ENCODE measurements around the gene EN2.

The EN2 gene

DNA sequence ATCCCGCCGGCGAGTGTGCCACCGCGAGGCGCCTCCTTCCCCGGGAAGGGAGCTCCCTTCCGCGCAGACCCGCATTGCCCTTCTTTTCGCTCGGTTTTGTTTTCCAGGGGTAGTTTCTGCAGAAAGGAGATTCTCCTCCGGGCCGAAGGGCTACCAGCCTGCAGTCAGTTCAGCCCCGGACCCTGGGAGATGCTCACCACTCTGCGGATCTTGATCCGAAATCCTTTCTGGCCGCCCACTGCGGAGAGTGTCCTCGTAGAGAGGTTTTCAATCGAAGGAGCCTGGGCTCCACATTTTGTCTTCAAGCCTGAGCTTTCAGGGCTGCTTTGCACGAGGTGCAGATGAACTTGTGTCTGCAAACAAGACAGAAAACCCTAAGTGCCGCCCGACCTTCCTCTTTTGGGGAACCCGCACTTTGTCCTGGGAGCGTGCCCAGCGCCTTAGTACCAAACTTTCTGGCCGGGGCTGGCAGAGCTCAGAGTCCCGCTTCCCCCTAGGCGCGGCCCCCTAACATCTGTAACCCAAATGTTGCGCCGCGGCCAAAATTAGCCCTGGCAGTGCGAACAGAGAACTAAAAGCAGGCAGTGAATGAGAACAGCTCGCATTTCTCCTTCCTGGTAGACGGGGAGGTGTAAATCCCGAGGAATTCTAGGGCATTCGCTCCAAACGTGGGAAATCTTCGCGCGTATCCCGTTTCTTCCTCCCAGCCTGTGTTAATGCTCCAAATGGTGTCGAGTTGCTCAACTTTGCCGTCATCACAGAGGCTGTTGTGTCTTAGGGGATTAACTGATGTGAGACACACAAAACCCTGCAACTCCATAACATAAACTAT, 6.7 kb upstream of the EN2 start:
- peak; percentile 27 for DNase-seq (ENCODE audit: low read depth, low spot score)

DNA sequence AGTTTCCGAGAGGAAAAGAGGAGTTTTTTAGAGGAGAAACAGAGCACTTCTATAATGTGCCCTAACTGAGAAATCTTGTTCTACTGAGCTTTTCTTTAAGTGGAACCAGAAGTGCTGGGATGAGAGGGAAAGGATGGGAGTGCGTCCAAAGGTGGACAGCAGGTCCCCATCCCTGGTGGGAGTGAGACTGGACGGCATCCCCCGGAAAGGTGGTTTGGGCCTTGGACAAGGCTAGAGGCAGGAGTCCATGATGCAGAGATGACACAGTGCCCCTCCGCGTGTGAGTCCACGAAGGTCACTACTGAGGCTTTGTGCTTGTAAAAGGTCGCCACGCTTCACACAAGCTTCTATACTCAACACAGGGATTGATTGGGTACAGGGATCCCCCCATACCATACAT, 6.1 kb upstream of the EN2 start:
- DNase-seq (ENCODE audit: low read depth, low spot score) = no peak

DNA sequence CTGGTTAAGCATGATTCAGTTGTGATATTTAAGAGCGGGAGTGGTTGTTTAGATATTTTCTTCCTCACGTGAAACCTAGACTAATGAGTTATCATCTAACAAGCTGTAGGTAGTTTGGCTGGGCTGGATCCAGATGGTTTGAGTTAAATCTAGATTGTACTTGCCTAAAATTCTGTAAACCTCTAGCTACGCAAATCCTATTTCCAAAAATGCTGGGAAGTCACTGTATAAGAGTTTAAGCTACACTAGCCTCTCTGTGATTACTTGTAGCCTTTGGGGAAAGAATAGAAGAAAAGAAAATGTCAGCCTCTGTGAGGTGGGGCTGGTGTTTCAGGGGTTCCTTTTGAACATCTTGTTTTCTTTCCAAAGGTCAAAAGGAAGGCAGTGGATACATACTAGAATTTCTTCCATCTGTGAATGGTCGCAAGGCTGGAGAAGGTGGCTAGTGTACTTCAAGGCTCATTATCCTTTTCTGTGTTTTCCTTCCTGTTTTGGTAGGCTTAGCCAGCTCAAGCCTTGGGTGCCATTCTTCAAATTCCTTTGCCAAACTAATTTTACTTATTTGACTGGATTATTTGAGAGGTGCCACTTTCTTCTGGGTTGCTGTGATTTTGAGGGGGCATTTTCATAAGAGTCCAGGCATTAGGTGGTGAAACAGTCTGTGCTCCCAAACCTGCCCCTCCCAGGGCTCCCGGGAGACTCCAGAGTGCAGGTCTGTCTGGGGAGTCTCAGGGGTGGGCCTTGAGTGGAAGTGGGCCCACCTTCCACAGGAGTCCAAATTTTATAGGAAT, 5.2 kb upstream of the EN2 start:
- no peak for DNase-seq (ENCODE audit: low read depth, low spot score)

DNA sequence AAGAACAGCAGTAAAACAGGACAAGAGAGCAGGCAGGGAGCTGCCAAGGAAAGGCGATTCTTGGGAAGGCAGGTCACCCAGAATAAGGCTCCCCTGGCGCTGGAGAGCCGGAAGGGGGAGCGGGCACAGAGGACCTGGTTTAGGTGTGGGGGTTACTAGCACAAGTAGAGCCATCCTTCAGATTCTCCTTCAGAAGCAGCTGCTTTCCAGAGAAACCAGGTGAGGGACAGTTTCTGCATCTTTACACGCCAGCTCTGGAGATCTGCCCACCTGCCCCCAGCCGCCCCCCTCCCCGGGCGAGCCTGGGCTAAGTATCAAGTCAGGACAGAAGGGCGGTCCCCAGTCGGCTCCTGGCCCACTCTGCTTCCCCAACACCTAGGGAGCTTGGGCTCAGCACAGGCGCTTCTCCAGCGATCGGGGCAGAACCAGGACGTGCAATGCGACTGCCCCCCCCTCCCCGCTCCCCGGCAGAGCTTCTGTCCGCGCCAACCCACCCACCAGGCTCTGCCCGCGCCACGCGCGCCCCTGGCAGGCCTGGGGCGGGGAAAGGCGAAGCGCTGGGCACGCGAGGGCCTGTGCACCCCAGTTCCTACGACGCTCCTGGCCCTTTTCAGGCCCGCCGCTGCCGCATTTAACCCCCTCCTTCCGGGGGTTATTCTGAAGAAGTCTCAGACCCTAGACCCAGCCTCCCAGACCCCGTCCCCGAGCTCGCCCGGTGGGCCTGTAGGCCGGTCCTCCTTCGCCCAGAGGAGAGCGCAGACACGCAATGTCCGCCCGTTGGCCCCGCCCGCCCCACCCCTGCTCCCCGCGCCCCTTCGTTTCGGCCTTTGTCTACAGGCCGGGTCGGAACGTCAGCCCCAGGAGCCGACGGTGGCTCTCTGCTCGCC, 4.4 kb upstream of the EN2 start:
- DNase-seq (ENCODE audit: low read depth, low spot score) = peak; percentile 10

DNA sequence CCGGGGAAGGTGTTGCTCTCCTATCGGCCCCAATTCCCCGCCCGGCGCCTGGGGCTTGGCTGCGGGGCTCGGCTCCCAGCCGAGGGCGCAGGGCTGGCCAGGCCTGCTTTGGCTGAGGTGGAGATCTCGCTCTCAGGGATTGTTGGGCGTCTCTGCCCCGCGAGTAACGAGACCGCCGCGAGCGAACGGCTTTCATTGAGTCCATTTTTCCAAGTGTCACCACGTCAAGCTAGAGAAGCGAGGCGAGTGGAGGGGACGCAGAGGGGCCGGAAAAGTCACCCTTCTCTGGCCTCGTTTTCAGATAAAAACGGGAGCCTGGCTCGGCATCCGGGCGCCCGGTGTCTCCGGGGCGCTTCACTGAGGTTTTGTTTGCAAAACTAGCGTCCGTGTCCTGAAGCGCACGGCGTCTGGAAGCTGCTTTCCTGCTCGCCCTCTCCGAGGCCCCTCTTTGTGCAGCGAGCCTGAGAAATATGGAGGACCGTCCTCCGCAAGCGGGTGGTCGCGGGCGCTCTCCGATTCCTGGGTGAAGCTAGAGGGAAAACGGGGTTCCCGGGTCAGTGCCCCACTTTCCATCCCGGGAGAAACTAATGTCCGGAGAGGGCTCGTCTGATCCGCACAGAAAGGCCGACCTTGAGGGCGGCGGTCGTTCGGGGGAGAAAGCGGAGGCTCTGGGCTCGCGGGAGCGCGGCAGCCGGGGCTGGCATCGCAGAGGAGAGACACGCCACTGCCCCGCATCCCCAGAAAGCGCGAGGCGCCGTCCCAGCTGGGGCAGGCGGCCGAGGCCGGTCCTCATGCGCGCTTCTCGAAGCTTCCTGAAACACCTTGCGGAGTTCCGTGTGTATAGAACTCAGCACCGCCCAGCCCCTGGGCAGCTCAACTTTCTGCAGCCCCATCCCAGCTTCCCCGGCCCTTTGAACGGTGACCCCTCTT, 3.5 kb upstream of the EN2 start:
- peak; percentile 52 for DNase-seq (ENCODE audit: low read depth, low spot score)

DNA sequence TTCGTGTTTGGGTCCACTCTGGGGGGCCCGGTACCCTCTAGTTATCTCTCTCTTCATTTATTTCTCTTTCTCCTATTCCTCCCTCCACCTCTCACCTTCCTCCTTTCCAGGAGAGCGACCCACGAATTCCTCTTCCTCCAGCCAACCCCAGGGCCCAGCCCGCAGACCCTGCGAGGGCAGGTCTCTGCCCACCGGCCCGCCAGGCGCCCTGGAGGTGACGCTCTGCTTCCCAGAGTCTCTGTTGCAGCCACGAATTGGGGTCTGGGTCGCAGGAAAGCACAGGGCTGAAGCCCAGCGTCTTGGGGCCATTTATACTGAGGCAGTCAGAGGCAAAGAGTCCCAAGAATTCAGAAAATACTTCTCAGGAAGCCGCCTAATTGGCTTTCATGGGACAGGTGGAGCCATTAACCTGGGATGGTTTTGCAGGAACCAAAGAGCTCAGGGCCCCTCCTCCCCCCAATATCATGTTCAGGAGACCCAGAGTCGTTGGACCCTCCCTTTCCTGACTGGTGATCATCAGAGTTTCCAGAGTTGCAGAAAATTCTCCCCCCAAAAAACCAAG, 2.7 kb upstream of the EN2 start:
- DNase-seq (ENCODE audit: low read depth, low spot score) = no peak

DNA sequence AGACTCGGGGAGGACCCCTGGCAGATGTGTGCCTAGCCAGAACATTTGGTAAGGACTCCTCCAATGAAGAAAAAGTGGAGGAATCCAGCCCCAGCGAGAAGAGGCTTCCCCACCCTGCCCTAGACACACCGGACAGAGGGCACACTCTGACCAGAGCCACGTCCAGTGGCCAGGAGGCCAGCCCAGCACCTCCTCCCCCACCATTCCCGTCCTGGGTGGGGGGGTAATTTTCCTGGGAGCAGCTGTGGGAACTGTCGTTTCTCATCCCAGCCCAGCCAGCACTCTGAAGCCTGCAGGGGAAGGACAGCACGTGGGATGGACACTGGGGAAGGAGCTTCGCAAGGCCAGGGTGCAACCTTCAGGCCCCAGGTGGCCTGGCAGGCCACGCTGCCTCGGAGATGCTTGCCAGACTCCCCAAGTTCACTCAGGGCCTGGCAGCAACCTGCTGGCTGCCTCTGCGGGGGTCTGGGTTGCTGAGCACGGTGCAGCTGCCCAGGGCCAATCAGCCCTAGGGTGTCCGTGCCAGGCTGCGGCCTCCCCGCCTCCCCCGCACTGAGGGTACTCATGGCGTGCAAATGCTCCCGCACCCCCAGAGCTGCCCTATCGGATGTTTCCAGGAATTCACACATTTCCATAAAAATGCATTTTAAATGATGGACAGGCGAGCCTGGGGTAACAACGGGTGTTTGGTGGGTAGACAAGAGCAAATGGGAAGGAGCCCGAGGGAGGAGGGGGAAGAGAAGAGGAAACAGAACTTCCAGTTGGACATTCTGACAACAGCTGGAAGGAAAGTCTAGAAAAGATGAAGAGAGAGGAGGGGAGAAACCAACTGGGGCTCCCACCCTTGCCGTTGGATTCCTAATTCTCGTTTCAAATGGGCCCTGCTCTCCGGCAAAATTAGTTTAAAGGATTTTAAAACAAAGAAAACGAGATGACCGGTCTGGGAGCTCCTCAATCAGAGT, 1.9 kb upstream of the EN2 start:
- peak; percentile 8 for DNase-seq (ENCODE audit: low read depth, low spot score)

DNA sequence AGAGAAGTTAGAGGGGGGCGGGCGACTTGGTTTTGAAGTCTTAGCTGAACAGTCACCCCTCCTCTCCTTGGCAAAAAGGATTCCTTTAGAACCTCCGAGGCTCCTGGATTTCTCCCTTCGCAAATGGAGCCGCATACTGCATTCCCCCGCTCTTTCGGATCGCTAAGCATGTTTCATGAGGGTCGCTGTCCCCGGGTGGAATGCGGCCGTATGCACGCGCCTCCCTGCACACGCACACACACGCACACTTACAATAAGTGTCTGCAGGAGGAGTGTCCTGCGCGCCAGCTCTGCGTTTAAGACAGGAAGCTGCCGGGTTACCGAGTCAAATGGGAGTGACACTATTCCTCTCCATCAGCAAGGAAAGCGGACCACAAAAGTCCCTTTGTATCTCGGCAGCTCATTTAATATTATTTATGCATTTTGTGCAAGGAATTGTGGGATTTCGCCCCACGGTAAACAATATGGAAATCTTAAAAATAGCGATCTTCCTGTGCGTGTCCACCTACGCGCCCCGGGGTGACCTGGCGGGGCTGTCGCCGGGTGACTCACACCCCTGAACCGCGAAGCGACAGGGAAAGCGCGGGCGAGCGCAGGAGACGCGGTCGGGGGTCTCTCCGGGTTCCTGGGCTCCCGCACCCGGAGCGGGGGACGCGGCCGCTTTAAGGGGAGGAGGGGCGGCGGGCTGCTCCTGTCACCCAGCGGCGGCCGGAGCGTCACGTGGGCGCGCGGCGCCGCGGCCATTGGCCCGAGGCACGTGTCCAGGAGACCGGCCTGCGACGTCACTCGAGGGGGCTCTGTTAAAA, 988 bp upstream of the EN2 start:
- DNase-seq (ENCODE audit: low read depth, low spot score) = peak; percentile 70

DNA sequence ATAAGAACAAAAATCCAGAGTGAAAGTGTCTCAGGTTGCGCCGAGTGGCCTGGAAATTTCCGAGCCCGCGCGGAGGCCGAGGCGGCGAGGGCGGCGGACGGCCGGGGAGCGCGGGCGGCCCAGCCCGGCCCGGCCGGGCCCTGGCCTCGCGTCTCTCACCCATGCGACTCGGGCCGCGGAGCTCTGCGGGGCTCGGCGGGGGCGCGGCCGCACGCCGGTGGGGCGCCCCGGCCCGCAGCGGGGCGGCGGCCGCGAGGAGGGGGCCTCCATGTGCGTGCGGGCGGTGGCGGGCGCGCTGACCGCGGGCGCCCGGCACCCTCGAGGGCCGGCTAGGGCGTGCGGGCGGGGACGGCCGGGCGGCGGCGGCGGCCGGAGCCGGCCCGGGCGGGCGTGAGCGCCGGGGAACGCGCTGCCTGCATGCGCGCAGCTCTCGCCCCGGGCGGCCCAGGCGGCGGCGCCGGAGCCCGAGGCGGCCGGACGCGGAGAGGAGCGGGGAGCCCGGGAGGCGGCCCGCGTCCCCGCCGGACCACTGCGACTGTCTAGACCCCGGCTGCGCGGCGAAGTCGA, 302 bp upstream of the EN2 start:
- no peak for DNase-seq (ENCODE audit: low read depth, low spot score)

DNA sequence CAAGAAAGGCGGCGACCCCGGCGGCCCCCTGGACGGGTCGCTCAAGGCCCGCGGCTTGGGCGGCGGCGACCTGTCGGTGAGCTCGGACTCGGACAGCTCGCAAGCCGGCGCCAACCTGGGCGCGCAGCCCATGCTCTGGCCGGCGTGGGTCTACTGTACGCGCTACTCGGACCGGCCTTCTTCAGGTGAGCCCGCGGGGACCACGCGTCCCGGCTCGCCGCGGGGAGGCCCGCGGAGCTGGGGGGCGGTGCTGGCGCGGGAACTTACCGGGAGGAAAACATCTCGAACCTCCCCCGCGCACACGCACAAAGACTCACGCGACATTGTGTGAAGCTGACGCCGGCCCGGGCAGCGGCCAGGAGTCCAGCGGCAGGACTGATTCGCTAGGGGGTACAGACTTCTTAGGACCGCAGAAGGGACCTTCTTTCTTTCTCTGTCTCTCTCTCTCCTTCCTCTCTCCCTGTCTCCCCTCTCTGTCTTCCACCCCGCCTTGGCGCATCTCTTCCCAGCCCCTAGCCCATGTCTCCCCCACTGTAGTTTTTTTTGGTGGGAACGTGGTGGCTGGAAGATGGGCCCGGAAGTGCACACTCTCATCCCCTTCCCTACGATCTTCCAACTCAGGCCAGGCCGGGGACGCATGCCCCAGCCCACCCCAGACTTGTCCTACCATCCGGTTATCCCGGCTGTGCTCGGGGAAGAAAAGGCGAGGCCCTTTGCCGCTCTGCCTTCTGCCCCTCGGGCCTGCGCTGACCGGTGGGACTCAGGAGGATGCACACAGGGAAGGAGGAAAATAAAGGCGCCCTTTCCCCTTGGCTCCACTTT, 1.2 kb downstream of the EN2 start:
- peak; percentile 56 for DNase-seq (ENCODE audit: low read depth, low spot score)

DNA sequence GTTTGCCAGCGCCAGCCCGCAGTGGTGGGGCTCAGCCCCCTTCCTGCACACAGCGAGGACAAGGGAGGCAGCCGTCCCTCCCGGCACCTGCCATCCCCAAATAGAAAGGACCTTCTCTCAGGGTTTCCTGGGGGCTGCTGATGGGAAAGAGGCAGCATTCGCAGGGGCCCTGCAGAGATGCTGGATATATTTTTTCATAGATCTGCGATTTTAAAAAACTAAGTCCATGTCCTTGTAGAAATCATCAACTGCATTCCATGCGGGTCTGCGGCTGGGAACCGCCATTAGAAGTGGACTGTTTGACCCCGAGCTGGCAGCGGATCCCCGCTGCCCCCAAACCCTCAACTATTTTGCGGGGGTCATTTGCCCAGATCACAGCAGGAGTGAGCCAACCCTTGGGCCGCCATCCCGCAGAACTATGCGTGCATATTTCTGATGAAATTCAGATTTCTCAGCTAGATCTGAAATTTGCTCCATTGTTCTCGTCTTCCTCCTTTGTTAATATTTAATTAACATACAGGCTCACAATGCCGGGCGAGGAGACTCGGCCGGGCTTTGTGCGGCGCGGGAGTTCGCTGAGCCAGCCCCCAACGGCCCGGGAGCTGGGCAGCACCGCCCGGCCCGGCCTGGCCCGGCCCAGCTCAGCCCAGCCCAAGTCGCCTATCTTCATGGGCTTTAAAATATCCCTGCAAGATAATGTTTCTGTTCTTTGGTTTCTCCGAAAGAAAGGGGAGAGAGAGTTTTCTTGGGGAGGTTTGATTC, 2.0 kb downstream of the EN2 start:
- no peak for DNase-seq (ENCODE audit: low read depth, low spot score)

DNA sequence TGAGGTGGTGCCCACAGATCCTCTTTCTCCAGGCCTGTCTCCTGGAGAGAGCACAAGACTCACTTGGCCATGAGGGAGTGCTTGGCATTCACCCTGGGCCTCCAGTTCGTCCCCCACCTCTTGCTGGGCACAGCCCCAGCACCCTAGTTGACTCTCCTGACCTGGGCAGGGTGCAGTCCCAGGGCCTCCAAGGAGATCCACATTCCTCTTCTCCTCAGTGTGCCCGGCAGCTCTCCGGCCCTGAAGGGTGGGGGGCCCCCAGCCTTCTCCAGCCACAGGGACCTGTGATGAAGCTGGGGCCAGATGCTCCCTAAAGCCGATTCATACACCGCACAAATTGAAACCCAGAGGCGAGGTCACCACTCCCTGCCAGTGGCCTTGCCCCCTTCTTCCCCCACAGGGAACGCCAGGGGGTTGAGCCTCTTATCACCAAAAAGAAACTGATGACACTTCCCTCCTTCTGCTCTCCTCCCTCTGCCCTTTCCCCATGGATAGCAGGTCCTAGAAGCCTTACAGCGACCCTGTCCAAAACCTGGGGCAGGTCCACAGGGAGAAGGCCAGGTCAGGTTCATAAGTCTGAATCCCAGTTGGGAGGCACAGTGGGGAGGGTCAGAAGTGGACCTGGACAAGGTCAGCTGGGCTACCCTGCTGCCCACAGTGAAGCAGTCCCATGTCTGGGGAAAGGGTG, 3.1 kb downstream of the EN2 start:
- DNase-seq (ENCODE audit: low read depth, low spot score) = no peak

DNA sequence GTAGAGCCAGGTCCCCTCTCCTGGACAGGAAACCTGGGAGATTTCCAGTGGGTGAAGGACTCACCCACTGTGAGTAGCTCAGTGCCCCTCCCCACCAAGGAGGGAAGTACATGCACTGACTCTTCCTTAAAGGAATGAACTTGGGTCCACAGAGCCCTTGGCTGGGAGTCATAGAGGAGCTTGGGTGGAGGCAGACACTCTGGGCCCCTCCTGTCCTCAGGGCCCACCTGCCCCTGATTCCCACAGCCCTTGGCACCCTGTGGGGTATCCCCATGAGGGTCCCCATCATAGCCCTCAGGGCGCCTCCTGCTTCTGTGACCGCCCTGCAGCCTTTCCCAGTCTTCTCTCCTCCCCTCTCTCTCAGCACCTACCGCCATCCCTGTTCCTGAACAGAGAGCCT, 3.7 kb downstream of the EN2 start:
- DNase-seq (ENCODE audit: low read depth, low spot score) = no peak

DNA sequence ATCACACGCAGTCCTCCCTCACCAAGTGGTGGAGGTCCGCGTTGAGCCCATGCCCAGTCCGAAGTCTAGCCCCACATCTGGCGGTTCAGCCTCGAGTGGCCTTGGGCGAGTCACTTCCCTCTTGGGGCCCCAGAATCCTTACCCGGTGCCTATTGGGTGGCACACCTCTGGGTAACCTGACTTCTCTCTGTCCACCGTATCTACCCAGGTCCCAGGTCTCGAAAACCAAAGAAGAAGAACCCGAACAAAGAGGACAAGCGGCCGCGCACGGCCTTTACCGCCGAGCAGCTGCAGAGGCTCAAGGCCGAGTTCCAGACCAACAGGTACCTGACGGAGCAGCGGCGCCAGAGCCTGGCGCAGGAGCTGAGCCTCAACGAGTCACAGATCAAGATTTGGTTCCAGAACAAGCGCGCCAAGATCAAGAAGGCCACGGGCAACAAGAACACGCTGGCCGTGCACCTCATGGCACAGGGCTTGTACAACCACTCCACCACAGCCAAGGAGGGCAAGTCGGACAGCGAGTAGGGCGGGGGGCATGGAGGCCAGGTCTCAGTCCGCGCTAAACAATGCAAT, 4.3 kb downstream of the EN2 start:
- peak; percentile 23 for DNase-seq (ENCODE audit: low read depth, low spot score)

DNA sequence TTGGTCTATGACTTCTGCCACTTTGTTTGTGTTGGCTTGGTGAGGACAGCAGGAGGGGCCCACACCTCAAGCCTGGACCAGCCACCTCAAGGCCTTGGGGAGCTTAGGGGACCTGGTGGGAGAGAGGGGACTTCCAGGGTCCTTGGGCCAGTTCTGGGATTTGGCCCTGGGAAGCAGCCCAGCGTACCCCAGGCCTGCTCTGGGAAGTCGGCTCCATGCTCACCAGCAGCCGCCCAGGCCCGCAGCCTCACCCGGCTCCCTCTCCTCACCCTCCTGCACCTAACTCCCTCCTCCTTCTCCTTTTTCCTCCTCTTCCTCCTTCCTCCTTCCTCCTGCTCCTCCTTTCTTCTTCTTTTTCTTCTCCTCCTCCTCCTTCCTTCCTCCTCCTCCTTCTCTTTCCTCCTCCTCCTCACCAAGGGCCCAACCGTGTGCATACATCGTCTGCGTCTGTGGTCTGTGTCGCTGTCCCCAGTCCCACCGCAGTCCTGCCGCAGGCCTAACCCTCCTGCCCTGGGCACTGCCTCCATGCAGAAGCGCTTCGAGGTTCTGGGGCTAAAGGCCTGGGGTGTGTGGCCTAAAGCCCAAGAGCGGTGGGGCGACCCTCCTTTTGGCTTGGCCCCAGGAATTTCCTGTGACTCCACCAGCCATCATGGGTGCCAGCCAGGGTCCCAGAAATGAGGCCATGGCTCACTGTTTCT, 5.3 kb downstream of the EN2 start:
- DNase-seq (ENCODE audit: low read depth, low spot score) = peak; percentile 40

Measured in ELF-1 (cell line).